GM21360 (cell line): Measurements from ENCODE around the gene PLK5.
"Not testable (repeated sequence)": the region's sequence is repeated elsewhere in the genome, so short reads cannot be mapped to it uniquely, and the experiment has no call there.

ENCODE experiments used
- ATAC-seq: cut with Tn5 transposase; IDR thresholded peaks from one replicate; pipeline ENCODE4 v1.9.1; 2021; ENCODE audit warnings: mild to moderate bottlenecking, moderate library complexity; ENCODE audit not compliant: unreplicated experiment

Gene PLK5

GRCh38 chr19:1523412-1524286, at the start of gene PLK5:
Gene PLK5 (plus strand): TSS chr19:1524077. CDS start chr19:1526997, 2,920 bp downstream.
- no peak for ATAC-seq

- no peak for ATAC-seq
These were observed 49.0 kb upstream of the PLK5 start for GRCh38 chr19:1474765-1475351.

GRCh38 chr19:1475751-1476437, 48.0 kb upstream of the PLK5 start:
- no peak for ATAC-seq

- ATAC-seq: not testable (repeated sequence)
These were observed 46.8 kb upstream of the PLK5 start for GRCh38 chr19:1477056-1477455.

GRCh38 chr19:1478934-1479707, 44.8 kb upstream of the PLK5 start, which contains the start of gene C19orf25:
Gene C19orf25 (minus strand): TSS chr19:1479215. CDS start chr19:1478903, 312 bp downstream.
- peak; percentile 74 for ATAC-seq

- no peak for ATAC-seq
These were observed 42.5 kb upstream of the PLK5 start for GRCh38 chr19:1481224-1481892.

GRCh38 chr19:1481893-1482360, 42.0 kb upstream of the PLK5 start:
- ATAC-seq: no peak

GRCh38 chr19:1482361-1483130, 41.3 kb upstream of the PLK5 start:
- ATAC-seq: no peak

GRCh38 chr19:1483131-1483978, 40.5 kb upstream of the PLK5 start:
- ATAC-seq: no peak

- ATAC-seq: no peak
These were observed 39.9 kb upstream of the PLK5 start for GRCh38 chr19:1483979-1484428.

- ATAC-seq: no peak
These were observed 36.9 kb upstream of the PLK5 start for GRCh38 chr19:1486720-1487575.

GRCh38 chr19:1487576-1488281, 36.1 kb upstream of the PLK5 start:
- no peak for ATAC-seq

- no peak for ATAC-seq
These were observed 35.6 kb upstream of the PLK5 start for GRCh38 chr19:1488282-1488601.

- no peak for ATAC-seq
These were observed 34.2 kb upstream of the PLK5 start for GRCh38 chr19:1489463-1490310.

GRCh38 chr19:1490311-1491113, 33.4 kb upstream of the PLK5 start, which contains the start of gene PCSK4:
Gene PCSK4 (minus strand): TSS chr19:1490350. CDS start chr19:1490346, 4 bp downstream.
- ATAC-seq: peak; percentile 74
